GM19463 (cell line): Measurements from ENCODE around the gene PDE4D.
"Not testable (repeated sequence)": the region's sequence is repeated elsewhere in the genome, so short reads cannot be mapped to it uniquely, and the experiment has no call there.

Experiments used
- ATAC-seq: cut with Tn5 transposase; IDR thresholded peaks from one replicate; pipeline ENCODE4 v1.9.1; 2021; ENCODE audit warnings: mild to moderate bottlenecking, moderate library complexity; ENCODE audit not compliant: unreplicated experiment

Gene PDE4D

GRCh38 chr5:59800347-59800893, 93.1 kb downstream of the PDE4D start:
- peak; percentile 4 for ATAC-seq

- ATAC-seq, result peak; percentile 48
Observed at GRCh38 chr5:59799668-59800346, 93.7 kb downstream of the PDE4D start.

GRCh38 chr5:59798862-59799667, 94.5 kb downstream of the PDE4D start:
- peak; percentile 75 for ATAC-seq

- no peak for ATAC-seq
Observed at GRCh38 chr5:59795141-59795540, 98.4 kb downstream of the PDE4D start.

GRCh38 chr5:59792983-59793585, 100.4 kb downstream of the PDE4D start:
- ATAC-seq, result no peak

GRCh38 chr5:59791617-59792016, 101.9 kb downstream of the PDE4D start:
- ATAC-seq, result no peak

GRCh38 chr5:59790776-59791475, 102.6 kb downstream of the PDE4D start:
- no peak for ATAC-seq

- ATAC-seq, result peak; percentile 61
Observed at GRCh38 chr5:59790376-59790775, 103.2 kb downstream of the PDE4D start.

- no peak for ATAC-seq
Observed at GRCh38 chr5:59789894-59790293, 103.6 kb downstream of the PDE4D start.

GRCh38 chr5:59789197-59789596, 104.3 kb downstream of the PDE4D start:
- ATAC-seq, result no peak

- ATAC-seq, result no peak
Observed at GRCh38 chr5:59786334-59786805, 107.2 kb downstream of the PDE4D start.

- no peak for ATAC-seq
Observed at GRCh38 chr5:59785676-59786333, 107.7 kb downstream of the PDE4D start.

GRCh38 chr5:59784708-59785107, 108.8 kb downstream of the PDE4D start:
- ATAC-seq, result not testable (repeated sequence)

GRCh38 chr5:59783264-59783663, 110.3 kb downstream of the PDE4D start:
- no peak for ATAC-seq

- no peak for ATAC-seq
Observed at GRCh38 chr5:59782856-59783255, 110.7 kb downstream of the PDE4D start.

GRCh38 chr5:59779453-59779852, 114.1 kb downstream of the PDE4D start:
- ATAC-seq, result no peak

GRCh38 chr5:59777028-59777427, 116.5 kb downstream of the PDE4D start:
- no peak for ATAC-seq

GRCh38 chr5:59773294-59773693, 120.2 kb downstream of the PDE4D start:
- ATAC-seq, result no peak

- no peak for ATAC-seq
Observed at GRCh38 chr5:59772757-59773156, 120.8 kb downstream of the PDE4D start.

GRCh38 chr5:59772206-59772605, 121.3 kb downstream of the PDE4D start:
- no peak for ATAC-seq
